Renal pelvis (tissue), 4 donors: ENCODE data around the gene IL13RA1. TPM values are rescaled to one million over a fixed set of nuclear protein-coding genes. Genes with fewer than 3 reads are reported as not detected.
"Not testable (repeated sequence)": the region's sequence is repeated elsewhere in the genome, so short reads cannot be mapped to it uniquely, and the experiment has no call there.

Experiments
- DNase-seq: peaks from one replicate; pipeline ENCODE4 v3.0.0-alpha.2; 2013
- polyA plus RNA-seq, 3 donors: library from polyadenylated mRNA; unstranded; fragments of 120-200 nt; gene quantifications; one replicate each; pipeline ENCODE4 v1.2.1, GENCODE V29; 2013; ENCODE audit not compliant: insufficient read length in 3 of 3

The IL13RA1 gene
- polyA plus RNA-seq, 3 donors = 46.3 to 51.6 (median 48.5) TPM

DNA sequence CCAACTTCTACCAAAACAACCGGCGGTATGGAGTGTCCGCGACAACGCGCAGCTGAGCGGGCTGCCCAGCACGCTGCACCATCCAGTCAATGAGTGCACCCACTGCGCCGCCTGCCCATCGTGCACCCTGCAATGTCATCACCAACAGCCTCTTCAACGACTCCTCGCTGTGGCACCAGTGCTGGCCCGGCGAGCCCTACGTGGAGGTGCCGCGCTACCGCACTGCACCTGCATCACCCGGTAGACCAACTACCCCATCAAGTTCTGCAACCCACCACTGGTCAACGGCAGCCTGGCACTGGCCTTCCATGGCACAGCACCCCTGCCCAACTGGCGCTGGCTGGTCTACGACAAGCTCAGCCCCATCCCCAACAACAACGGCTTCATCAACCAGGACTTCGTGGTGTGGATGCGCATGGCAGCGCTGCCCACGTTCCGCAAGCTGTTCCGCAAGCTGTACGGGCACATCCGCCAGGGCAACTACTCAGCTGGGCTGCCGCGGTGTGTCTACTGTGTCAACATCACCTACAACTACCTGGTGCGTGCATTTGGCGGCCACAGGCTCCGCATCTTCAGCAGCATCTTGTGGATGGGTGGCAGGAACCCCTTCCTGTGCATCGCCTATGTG lies 42.8 kb downstream of the IL13RA1 start:
- no peak for DNase-seq

- DNase-seq = no peak
Observed at GRCh38 chrX:118772051-118772450, 44.6 kb downstream of the IL13RA1 start.

DNA sequence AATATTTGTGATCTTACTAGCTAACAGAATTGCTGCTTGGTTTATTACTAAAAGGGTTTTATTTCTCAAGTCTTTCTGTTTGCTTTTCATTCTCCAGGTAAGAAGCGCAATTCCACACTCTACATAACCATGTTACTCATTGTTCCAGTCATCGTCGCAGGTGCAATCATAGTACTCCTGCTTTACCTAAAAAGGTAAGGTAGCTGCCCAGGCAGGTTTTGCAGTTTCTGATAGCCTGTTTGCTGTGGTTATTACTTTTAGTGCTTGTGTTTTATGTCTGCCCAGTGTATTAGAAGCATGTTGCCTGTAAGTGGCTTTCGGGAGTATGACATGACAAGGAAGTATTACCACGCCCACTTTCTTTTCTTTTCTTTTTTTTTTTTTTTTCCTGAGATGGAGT lies 46.4 kb downstream of the IL13RA1 start:
- DNase-seq = no peak

DNA sequence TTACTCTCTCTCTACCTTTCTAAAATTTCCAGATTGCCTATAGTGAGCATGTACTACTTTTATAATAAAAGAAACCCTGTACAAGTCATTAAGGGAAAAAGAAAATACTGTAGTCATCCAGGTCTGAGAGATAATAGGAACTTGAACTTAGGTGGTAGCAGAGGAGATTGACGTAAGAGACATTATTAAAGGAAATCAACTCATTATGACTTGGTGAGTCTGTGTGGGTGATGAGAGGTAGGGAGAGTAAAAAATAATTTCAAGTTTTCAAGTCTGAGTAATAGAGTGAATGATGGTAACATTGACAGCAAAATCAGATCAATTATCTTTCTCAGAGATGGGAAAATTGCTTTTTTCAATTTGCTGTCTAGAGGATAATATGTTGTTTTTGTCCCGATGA lies 52.2 kb downstream of the IL13RA1 start:
- DNase-seq = no peak

- no peak for DNase-seq
Observed at GRCh38 chrX:118780509-118780908, 53.1 kb downstream of the IL13RA1 start.

DNA sequence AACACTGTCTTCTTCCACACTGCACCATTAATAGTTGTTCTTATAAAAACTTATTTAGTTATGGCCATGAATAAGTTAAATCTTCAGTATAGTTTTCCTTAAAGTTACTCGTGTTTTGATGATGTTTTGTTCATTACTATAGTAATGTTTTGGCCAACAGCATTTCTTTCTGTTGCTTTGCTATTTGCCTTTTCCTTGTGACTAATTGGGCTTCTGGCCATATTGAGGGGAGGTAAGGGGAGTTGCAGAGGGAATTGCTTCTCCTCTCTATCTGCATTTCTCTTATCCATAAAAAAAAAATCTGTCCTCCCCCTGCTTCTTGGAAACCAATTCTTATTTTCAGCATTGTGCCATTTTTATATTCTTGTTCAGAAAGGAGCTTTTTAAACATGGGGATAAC lies 53.5 kb downstream of the IL13RA1 start:
- no peak for DNase-seq

GRCh38 chrX:118795528-118796280 lies 68.3 kb downstream of the IL13RA1 start:
- DNase-seq = no peak

- DNase-seq = no peak
Observed at GRCh38 chrX:118802857-118803256, 75.5 kb downstream of the IL13RA1 start.

DNA sequence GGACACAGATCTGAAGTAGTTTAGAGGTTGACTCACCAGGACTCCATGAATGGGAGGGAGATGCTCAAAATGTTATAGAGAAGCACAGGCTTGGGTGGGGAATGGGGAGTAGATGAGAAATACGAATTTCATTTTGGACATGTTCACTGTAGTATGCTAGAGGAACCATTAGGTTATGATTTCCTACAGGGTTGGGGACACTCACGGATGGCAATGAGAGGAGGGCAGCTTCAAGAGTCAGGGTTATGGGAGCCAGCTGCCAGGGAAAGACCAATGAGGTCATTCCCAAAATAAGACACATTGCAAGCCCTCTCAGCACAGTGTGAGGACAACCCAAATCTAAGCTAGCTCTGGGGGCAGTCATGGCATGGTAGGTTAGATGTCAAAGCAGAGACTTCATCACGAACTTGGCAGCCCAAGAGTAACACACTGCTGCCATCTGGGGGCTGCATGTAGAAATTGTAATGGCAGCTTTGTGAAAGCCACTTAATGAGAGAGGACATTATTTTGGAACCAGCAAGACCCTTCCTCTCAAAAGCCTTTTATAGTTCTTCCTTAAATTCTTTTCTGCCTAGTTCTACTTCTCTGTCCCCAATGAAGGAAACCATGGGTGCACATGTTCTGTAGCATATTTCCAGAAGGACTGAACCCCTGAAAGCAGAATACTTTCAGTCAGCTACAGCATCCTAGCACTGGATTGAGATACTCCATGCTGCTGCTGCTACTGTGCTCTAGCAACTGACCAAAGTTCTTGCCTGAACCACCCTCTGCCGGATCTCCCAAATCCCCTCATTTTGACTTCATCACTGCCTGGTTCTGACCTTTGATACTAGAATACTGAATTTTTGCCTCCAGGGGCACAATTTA lies 80.0 kb downstream of the IL13RA1 start:
- DNase-seq = peak; percentile 26

DNA sequence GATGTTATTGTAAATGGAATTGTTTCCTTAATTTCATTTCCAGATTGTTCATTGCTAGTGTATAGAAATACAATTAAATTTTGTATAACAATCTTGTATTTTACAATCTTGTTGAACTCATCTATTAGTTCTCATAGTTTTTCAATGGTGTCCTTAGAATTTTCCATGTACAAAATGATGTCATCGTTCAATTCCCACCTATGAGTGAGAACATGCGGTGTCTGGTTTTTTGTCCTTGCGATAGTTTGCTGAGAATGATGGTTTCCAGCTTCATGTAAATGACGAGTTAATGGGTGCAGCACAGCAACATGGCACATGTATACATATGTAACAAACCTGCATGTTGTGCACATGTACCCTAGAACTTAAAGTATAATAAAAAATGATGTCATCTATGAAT lies 89.9 kb downstream of the IL13RA1 start:
- not testable (repeated sequence) for DNase-seq

- DNase-seq = peak; percentile 69
Observed at GRCh38 chrX:118823263-118824172, 96.1 kb downstream of the IL13RA1 start, which contains the start of gene ZCCHC12. ZCCHC12 (plus strand) TSS chrX:118823824; CDS start chrX:118825245, 1,421 bp downstream.

- no peak for DNase-seq
Observed at GRCh38 chrX:118824173-118824730, 96.8 kb downstream of the IL13RA1 start.

GRCh38 chrX:118825227-118825626 lies 97.8 kb downstream of the IL13RA1 start:
- DNase-seq = no peak

- peak; percentile 37 for DNase-seq
Observed at GRCh38 chrX:118839334-118839958, 112.0 kb downstream of the IL13RA1 start.

Other genes with a start within 250 kb of the IL13RA1 start
- 10 to 100 TPM; 18.8 to 22.1 (median 19.4) TPM for gene DOCK11, start 231.8 kb upstream of the IL13RA1 start, polyA plus RNA-seq
- under 1 TPM; 0.59 to 0.97 (median 0.66) TPM for gene ZCCHC12, start 96.2 kb downstream of the IL13RA1 start, polyA plus RNA-seq
- 1 to 10 TPM in 1 of 3 donors, under 1 TPM in 2; 0.77 to 1.1 (median 0.77) TPM for gene LONRF3, start 247.0 kb downstream of the IL13RA1 start, polyA plus RNA-seq